ENCODE measurements around the gene BLCAP. TPM values are rescaled to one million over a fixed set of nuclear protein-coding genes. Genes with fewer than 3 reads are reported as not detected.

Gene BLCAP
- total and polyA plus RNA-seq, 2 of the 4 experiments (the other 2 are of a cell fraction), result 17.7 to 67.3 TPM

DNA sequence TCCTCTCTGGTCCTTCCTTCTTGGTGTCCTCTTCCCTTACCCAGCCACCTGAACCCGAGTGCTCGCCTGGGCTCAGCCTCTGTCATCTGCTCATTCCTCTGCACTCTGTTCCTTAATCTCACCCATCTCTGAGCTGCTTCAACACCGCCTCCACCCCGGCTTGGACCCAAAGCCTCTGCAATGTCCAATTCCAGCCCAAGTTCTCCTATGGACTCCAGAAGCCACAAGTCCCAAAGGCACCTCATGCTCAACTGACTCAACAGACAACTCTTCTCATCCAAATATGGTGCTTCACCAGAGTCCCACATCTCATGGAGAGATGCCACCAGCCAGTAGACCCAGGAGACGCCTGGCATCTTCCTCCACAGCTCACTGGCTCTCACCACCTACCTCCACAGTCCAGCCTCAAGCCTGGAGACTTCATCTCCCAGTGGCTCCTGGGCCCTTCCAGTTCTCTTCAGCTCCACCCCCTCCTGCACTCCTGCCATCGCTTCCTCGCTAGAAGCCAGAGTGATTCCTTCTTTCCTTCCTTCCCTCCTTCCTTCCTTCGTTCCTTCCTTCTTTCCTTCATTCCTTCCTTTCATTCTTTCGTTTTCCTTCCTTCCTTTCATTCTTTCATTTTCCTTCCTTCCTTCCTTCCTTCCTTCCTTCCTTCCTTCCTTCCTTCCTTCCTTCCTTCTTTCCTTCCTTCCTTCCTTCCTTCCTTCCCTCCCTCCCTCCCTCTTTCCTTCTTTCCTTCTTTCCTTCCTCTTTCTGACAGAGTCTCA lies 47.6 kb downstream of the BLCAP start:
- no peak for ATAC-seq (ENCODE audit: low read depth)

More for the DNA sequence above, 47.6 kb downstream of the BLCAP start:
- Histone ChIP-seq H3K56ac (ENCODE audit: extremely low read depth, insufficient read depth, low read length) (no peak overlapping the region), H4K20me1 (ENCODE audit: insufficient read depth, low read length) (no peaks in the 10 kb centered on the region), H3K9me3 (ENCODE audit: control insufficient read depth, insufficient read depth, low read length) (peaks cover 8% of the 10 kb centered on the region), H2BK15ac (ENCODE audit: low read depth, low read length) (no peak overlapping the region), H3K9ac (ENCODE audit: low read depth, low read length) (no peak overlapping the region), H3K14ac (replicated peaks; ENCODE audit: low read depth, low read length) (no peak overlapping the region), H2AK9ac (replicated peaks; ENCODE audit: low read depth, low read length, poor library complexity) (no peak overlapping the region), H4K5ac (ENCODE audit: low read depth, low read length) (no peak overlapping the region), H4K91ac (ENCODE audit: insufficient read depth, low read depth, low read length) (no peak overlapping the region), H3K23ac (ENCODE audit: low read depth, low read length) (no peak overlapping the region), H2AFZ (replicated peaks; ENCODE audit: low read length, poor library complexity) (no peak overlapping the region), H3K4me2 (ENCODE audit: low read depth, low read length) (no peak overlapping the region), H3K36me3 (ENCODE audit: control insufficient read depth, insufficient read depth, low read length) (no peaks in the 10 kb centered on the region), H2AK5ac (ENCODE audit: low read depth, low read length) (no peak overlapping the region), H3K27ac (ENCODE audit: insufficient read depth, low read length) (no peak overlapping the region), H4K8ac (ENCODE audit: low read depth in 2 of 2, low read length in 2 of 2) (no peak overlapping the region), H3K9me1 (ENCODE audit: insufficient read depth, low read length) (no peaks in the 10 kb centered on the region), H3K4me1 (ENCODE audit: control insufficient read depth, insufficient read depth, low read length) (no peaks in the 10 kb centered on the region), H3K4me3 (ENCODE audit: insufficient read depth, low read depth, low read length) (no peak overlapping the region), H2BK5ac (ENCODE audit: low read depth, low read length, poor library complexity, severe bottlenecking) (no peak overlapping the region), H3K4ac (ENCODE audit: low read depth, low read length) (no peak overlapping the region), H3K18ac (ENCODE audit: low read depth, low read length) (no peak overlapping the region), H3K79me1 (ENCODE audit: low read depth in 1 of 2, low read length in 2 of 2) (no peaks in the 10 kb centered on the region), H2BK20ac (ENCODE audit: low read depth, low read length) (no peak overlapping the region), H2BK120ac (ENCODE audit: low read depth, low read length) (no peak overlapping the region), H3K27me3 (ENCODE audit: control insufficient read depth, insufficient read depth, low read length) (peaks cover 54% of the 10 kb centered on the region)
- ChIA-PET POLR2A (ENCODE audit: unreplicated experiment) (no interaction called here), CTCF (no interaction called here)
- intact Hi-C loops (cut with micrococcal nuclease) (no loop called here), in situ Hi-C loops (cut with MboI; ENCODE audit: low sequenced_read_pairs) (no loop called here), dilution Hi-C loops (cut with HindIII; ENCODE audit: low sequenced_read_pairs, unreplicated experiment) (no loop called here)
- TF ChIP-seq FOS (IDR thresholded peaks at IDR 0.05; ENCODE audit: low read depth, low read length) (no peak), CEBPB (IDR thresholded peaks at IDR 0.05; ENCODE audit: low read depth, low read length) (no peak), SMC3 (IDR thresholded peaks at IDR 0.05; ENCODE audit: low read depth, low read length) (no peak), MAZ (IDR thresholded peaks at IDR 0.05; ENCODE audit: borderline replicate concordance, low read depth, low read length) (no peak), NFE2L2 (IDR thresholded peaks at IDR 0.05; ENCODE audit: low read depth, low read length) (no peak), RAD21 (IDR thresholded peaks at IDR 0.05; ENCODE audit: low read length) (no peak), RFX5 (IDR thresholded peaks at IDR 0.05; ENCODE audit: low read depth, low read length) (no peak), BHLHE40 (IDR thresholded peaks at IDR 0.05; ENCODE audit: low read depth, low read length) (no peak), POLR2A (IDR thresholded peaks at IDR 0.05; ENCODE audit: low read depth, low read length) (no peak), MXI1 (IDR thresholded peaks at IDR 0.05; ENCODE audit: borderline replicate concordance, low read depth, low read length) (no peak), RCOR1 (IDR thresholded peaks at IDR 0.05; ENCODE audit: insufficient replicate concordance, low read length) (no peak), MAFK (IDR thresholded peaks at IDR 0.05; ENCODE audit: low read depth, low read length) (no peak), CHD1 (IDR thresholded peaks at IDR 0.05; ENCODE audit: low read depth, low read length) (no peak)
- TF ChIP-seq, protein P1, sequence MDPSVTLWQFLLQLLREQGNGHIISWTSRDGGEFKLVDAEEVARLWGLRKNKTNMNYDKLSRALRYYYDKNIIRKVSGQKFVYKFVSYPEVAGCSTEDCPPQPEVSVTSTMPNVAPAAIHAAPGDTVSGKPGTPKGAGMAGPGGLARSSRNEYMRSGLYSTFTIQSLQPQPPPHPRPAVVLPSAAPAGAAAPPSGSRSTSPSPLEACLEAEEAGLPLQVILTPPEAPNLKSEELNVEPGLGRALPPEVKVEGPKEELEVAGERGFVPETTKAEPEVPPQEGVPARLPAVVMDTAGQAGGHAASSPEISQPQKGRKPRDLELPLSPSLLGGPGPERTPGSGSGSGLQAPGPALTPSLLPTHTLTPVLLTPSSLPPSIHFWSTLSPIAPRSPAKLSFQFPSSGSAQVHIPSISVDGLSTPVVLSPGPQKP (IDR thresholded peaks at IDR 0.05; ENCODE audit: borderline replicate concordance, low read depth, low read length), result no peak
- TF ChIP-seq, protein P2, sequence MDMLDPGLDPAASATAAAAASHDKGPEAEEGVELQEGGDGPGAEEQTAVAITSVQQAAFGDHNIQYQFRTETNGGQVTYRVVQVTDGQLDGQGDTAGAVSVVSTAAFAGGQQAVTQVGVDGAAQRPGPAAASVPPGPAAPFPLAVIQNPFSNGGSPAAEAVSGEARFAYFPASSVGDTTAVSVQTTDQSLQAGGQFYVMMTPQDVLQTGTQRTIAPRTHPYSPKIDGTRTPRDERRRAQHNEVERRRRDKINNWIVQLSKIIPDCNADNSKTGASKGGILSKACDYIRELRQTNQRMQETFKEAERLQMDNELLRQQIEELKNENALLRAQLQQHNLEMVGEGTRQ (IDR thresholded peaks at IDR 0.05; ENCODE audit: low read depth, low read length), result no peak
- TF ChIP-seq, protein P3, sequence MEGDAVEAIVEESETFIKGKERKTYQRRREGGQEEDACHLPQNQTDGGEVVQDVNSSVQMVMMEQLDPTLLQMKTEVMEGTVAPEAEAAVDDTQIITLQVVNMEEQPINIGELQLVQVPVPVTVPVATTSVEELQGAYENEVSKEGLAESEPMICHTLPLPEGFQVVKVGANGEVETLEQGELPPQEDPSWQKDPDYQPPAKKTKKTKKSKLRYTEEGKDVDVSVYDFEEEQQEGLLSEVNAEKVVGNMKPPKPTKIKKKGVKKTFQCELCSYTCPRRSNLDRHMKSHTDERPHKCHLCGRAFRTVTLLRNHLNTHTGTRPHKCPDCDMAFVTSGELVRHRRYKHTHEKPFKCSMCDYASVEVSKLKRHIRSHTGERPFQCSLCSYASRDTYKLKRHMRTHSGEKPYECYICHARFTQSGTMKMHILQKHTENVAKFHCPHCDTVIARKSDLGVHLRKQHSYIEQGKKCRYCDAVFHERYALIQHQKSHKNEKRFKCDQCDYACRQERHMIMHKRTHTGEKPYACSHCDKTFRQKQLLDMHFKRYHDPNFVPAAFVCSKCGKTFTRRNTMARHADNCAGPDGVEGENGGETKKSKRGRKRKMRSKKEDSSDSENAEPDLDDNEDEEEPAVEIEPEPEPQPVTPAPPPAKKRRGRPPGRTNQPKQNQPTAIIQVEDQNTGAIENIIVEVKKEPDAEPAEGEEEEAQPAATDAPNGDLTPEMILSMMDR (conservative IDR thresholded peaks at IDR 0.05; ENCODE audit: low read depth, low read length), result no peak
- no peak for DNase-seq
- 68 to 91% methylated on average over 2 to 5 of the region's 9 CpGs for WGBS, 2 experiments (ENCODE audit: extremely low coverage in 2 of 2, insufficient read length in 1 of 2)
- no TSS peak for BruUV-seq (replicated peaks)
